HL-60 (cell line): ENCODE measurements around the gene ANKS1B.

Experiments used
- DNase-seq, 2 experiments: peaks; one replicate each; pipeline ENCODE4 v3.0.0-alpha.2; 2010 to 2020; ENCODE audit warnings: low read depth in 1 of 2, low spot score in 1 of 2
- H3K27ac ChIP-seq: fragments of 250-450 bp; sonication (Bioruptor Pico); replicated peaks from 2 replicates; pipeline ENCODE4 v1.5.1; 2020; ENCODE audit warnings: mild to moderate bottlenecking, moderate library complexity
- H3K27me3 ChIP-seq: fragments of 250-450 bp; sonication (Bioruptor Pico); 2 replicates; pipeline ENCODE4 v1.5.1; 2021; ENCODE audit warnings: mild to moderate bottlenecking, moderate library complexity; ENCODE audit not compliant: insufficient read depth, poor library complexity, severe bottlenecking
- H3K4me3 ChIP-seq: replicated peaks from 2 replicates; pipeline ENCODE4 v1.5.1; 2011; ENCODE audit warnings: mild to moderate bottlenecking, control low read depth, low read length; ENCODE audit not compliant: insufficient read depth
- GABPA ChIP-seq: IDR thresholded peaks from 2 replicates; pipeline ENCODE4 v1.6.1; 2012; ENCODE audit warnings: low read depth
- POLR2AphosphoS5 ChIP-seq: IDR thresholded peaks from 2 replicates; pipeline ENCODE4 v1.6.1; 2012; ENCODE audit warnings: low read depth
- SPI1 ChIP-seq: IDR thresholded peaks from 2 replicates; pipeline ENCODE4 v1.6.1; 2012; ENCODE audit warnings: low read depth, mild to moderate bottlenecking, borderline replicate concordance
- TF ChIP-seq, protein P1 (sequence below): IDR thresholded peaks from 2 replicates; pipeline ENCODE4 v1.6.1; 2012; ENCODE audit warnings: low read depth; ENCODE audit not compliant: insufficient replicate concordance
- TF ChIP-seq, protein P2 (sequence below): IDR thresholded peaks from one replicate; pipeline ENCODE4 v1.5.1; 2011; ENCODE audit warnings: low read length, control low read depth, inconsistent platforms; ENCODE audit not compliant: insufficient read depth

Gene ANKS1B

GRCh38 chr12:99195474-99195873 is 789.3 kb downstream of the ANKS1B start:
- Histone ChIP-seq H3K4me3 (no peak overlapping the region), H3K27me3 (no peaks in the 10 kb centered on the region), H3K27ac (no peak overlapping the region)
- DNase-seq = no peak
- TF ChIP-seq, protein P1, sequence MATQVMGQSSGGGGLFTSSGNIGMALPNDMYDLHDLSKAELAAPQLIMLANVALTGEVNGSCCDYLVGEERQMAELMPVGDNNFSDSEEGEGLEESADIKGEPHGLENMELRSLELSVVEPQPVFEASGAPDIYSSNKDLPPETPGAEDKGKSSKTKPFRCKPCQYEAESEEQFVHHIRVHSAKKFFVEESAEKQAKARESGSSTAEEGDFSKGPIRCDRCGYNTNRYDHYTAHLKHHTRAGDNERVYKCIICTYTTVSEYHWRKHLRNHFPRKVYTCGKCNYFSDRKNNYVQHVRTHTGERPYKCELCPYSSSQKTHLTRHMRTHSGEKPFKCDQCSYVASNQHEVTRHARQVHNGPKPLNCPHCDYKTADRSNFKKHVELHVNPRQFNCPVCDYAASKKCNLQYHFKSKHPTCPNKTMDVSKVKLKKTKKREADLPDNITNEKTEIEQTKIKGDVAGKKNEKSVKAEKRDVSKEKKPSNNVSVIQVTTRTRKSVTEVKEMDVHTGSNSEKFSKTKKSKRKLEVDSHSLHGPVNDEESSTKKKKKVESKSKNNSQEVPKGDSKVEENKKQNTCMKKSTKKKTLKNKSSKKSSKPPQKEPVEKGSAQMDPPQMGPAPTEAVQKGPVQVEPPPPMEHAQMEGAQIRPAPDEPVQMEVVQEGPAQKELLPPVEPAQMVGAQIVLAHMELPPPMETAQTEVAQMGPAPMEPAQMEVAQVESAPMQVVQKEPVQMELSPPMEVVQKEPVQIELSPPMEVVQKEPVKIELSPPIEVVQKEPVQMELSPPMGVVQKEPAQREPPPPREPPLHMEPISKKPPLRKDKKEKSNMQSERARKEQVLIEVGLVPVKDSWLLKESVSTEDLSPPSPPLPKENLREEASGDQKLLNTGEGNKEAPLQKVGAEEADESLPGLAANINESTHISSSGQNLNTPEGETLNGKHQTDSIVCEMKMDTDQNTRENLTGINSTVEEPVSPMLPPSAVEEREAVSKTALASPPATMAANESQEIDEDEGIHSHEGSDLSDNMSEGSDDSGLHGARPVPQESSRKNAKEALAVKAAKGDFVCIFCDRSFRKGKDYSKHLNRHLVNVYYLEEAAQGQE = no peak
- TF ChIP-seq GABPA (no peak), POLR2AphosphoS5 (no peak), SPI1 (no peak)
- TF ChIP-seq, protein P2, sequence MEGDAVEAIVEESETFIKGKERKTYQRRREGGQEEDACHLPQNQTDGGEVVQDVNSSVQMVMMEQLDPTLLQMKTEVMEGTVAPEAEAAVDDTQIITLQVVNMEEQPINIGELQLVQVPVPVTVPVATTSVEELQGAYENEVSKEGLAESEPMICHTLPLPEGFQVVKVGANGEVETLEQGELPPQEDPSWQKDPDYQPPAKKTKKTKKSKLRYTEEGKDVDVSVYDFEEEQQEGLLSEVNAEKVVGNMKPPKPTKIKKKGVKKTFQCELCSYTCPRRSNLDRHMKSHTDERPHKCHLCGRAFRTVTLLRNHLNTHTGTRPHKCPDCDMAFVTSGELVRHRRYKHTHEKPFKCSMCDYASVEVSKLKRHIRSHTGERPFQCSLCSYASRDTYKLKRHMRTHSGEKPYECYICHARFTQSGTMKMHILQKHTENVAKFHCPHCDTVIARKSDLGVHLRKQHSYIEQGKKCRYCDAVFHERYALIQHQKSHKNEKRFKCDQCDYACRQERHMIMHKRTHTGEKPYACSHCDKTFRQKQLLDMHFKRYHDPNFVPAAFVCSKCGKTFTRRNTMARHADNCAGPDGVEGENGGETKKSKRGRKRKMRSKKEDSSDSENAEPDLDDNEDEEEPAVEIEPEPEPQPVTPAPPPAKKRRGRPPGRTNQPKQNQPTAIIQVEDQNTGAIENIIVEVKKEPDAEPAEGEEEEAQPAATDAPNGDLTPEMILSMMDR = no peak

GRCh38 chr12:99192489-99192888 is 792.2 kb downstream of the ANKS1B start:
- Histone ChIP-seq H3K27ac (no peak overlapping the region), H3K27me3 (no peaks in the 10 kb centered on the region), H3K4me3 (no peak overlapping the region)
- DNase-seq = no peak
- TF ChIP-seq GABPA = no peak
- no peak for TF ChIP-seq SPI1
- TF ChIP-seq POLR2AphosphoS5 = no peak
- TF ChIP-seq, protein P2 = no peak
- TF ChIP-seq, protein P1 = no peak

GRCh38 chr12:99176871-99177270 is 807.9 kb downstream of the ANKS1B start:
- Histone ChIP-seq H3K27me3 (no peaks in the 10 kb centered on the region), H3K4me3 (no peak overlapping the region), H3K27ac (no peak overlapping the region)
- TF ChIP-seq GABPA (no peak), SPI1 (no peak), POLR2AphosphoS5 (no peak)
- TF ChIP-seq, protein P1 = no peak
- TF ChIP-seq, protein P2 = no peak
- no peak for DNase-seq
